Astrocyte of the cerebellum (primary cell): Measurements from ENCODE around the gene IFNA14.
"Not testable (repeated sequence)": the region's sequence is repeated elsewhere in the genome, so short reads cannot be mapped to it uniquely, and the experiment has no call there.

ENCODE experiments used
- DNase-seq: peaks from one replicate; pipeline ENCODE4 v3.0.0-alpha.2; 2011; ENCODE audit warnings: low read depth
- H3K4me3 ChIP-seq: 2 replicates; pipeline ENCODE4 v1.5.1; 2011; ENCODE audit warnings: mild to moderate bottlenecking, low read depth, low read length, moderate library complexity
- CTCF ChIP-seq: IDR thresholded peaks from 2 replicates; pipeline ENCODE4 v1.5.1; 2012; ENCODE audit warnings: low read length, low read depth, moderate library complexity, mild to moderate bottlenecking; ENCODE audit errors: missing control alignments
- in situ Hi-C: cut with HindIII; loops from 2 replicates; pipeline ENCODE4 v1.10.0; 2017; ENCODE audit warnings: low sequenced_read_pairs

The IFNA14 gene

GRCh38 chr9:21228122-21228521, 11.7 kb downstream of the IFNA14 start, which contains the start of gene IFNA17:
Gene IFNA17 (minus strand): TSS chr9:21228222. CDS start chr9:21228173, 49 bp downstream.
- no peak for TF ChIP-seq CTCF
- no peak for DNase-seq
- no peak within 1 kb of the TSS for H3K4me3 ChIP-seq
- in situ Hi-C loops, result no loop called here

GRCh38 chr9:21217211-21217610, 22.6 kb downstream of the IFNA14 start, which contains the start of gene IFNA16:
Gene IFNA16 (minus strand): TSS chr9:21217311. CDS start chr9:21217305, 6 bp downstream.
- H3K4me3 ChIP-seq, in situ Hi-C loops, DNase-seq: not testable (repeated sequence)

DNA sequence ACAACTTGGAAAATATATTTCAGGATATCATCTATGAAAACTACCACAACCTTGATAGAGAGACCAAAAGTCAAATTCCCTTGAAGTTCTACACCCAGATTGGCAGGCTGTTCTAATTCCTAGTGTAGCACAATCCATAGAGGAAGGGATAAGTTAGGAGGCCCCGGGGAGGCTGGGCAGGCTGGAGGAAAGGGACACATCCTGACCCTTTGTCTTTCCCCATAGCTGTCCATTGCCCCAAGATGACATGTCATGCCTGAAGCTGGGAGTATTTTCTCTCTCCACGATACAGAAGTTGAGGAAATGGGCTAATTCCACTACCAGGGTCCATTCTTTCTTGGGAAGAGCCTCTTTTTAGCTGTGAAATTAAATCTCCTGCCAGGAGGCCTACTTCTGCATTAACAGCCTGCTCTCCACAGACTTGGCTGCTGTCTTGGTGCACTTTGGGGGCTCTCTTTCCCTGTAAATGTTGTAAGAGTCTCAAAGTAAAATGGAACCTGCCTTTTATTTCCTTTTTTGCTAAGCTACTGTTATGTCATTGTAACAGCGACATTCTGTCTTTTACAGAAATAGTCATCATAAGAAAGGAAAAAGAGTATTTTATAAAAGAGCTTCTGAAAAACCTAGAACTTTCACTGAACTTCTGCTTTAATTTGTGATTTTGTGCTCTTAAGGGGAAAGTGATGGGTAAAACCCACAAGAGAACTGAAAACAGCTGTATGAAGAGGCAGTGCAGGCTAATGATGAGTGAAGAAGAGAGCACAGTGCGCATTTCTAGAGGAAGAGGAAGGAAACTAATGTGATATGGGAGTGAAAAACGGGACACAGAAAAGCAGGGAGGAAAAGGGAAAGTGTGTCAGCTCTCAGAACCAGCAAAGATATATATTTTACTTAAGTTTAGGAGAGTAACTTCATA, 26.1 kb downstream of the IFNA14 start:
- in situ Hi-C loops, H3K4me3 ChIP-seq, DNase-seq: not testable (repeated sequence)
- peak; percentile 50 for TF ChIP-seq CTCF

DNA sequence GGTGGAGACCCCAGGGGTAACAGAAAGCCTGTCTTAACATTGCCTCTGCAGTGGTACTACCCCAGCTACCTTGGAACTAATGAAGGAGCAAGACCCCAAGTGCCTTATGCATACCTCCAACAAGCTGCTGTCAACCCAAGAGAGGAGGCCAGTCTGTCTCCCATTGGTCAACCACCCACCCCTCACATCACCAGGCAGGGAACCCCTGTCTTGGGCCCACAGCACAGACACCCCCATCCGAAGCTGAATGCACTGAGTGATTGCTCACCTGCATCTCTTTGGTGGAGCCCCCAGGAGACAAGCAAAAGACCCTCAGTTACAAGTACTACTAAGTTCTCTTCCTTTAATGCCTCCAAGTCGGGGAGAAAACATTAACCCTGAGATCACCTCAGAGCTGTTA, 27.6 kb downstream of the IFNA14 start:
- in situ Hi-C loops, H3K4me3 ChIP-seq, DNase-seq: not testable (repeated sequence)

DNA sequence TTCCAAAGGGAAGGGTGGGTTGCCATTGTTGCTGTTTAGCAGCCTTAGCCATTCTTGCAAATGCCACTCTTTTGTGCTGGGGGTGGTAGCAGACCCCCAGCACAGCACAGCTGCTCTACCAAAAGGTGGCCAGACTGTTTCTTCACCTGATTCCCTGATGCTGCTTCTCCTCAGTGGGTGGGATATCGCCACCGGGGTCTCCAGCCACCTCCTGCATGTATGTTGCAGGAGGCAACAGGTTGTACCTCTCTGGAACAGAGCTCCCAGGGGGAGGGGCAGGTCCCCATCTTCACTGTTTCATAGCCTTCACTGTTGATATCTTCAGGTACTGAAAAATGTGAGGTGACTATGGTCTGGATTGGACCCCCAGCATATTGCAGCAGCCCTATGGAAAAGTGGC, 29.0 kb downstream of the IFNA14 start:
- DNase-seq, H3K4me3 ChIP-seq, in situ Hi-C loops: not testable (repeated sequence)

GRCh38 chr9:21210311-21210710, 29.5 kb downstream of the IFNA14 start:
- no peak for DNase-seq
- TF ChIP-seq CTCF, result no peak
- in situ Hi-C loops, result no loop called here
- H3K4me3 ChIP-seq, result no peak overlapping the region

DNA sequence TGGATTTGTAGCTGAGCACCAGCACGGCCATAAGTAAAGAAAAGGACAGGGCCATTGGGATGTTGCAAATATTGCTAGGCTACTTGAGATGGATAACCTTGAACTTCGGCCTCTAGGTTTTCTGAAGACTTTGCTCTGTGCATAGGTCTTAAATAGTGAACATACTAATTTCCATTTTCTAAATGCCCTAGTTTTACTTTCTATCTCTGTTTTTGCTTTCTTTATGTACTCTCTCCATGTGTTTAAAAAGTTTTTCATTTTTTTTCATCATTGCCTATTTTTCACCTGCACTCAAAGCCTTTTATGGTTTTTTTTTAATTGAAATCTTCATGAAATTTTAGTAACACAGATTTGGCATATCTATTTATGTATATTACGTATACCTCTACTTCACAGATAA, 32.8 kb downstream of the IFNA14 start, which contains the start of gene IFNA10:
IFNA10 (minus strand) TSS at position 101 of the 400 bp plus-strand sequence; CDS start at position 55, 46 bp downstream.
- DNase-seq, H3K4me3 ChIP-seq, in situ Hi-C loops: not testable (repeated sequence)

DNA sequence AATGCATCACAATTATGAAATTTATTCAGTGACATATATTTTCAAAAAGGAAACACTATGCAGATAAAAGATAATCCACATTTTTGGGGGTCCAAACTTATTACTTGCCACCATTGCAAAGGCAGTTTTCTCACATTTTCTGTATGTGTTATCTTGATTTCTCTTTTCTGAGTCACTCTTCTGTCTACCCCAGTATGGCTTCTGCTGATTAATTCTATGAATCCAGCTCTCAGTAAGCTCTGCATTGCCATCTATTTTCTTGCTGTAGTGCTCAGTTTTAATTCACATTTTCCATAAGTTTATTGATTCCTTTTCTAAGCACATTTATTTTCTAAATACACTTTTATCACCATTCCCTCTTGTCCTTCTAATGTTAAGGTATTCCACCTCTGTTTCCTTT, 34.6 kb downstream of the IFNA14 start:
- DNase-seq, result no peak
- no peak for TF ChIP-seq CTCF
- in situ Hi-C loops, result no loop called here
- H3K4me3 ChIP-seq, result no peak overlapping the region

DNA sequence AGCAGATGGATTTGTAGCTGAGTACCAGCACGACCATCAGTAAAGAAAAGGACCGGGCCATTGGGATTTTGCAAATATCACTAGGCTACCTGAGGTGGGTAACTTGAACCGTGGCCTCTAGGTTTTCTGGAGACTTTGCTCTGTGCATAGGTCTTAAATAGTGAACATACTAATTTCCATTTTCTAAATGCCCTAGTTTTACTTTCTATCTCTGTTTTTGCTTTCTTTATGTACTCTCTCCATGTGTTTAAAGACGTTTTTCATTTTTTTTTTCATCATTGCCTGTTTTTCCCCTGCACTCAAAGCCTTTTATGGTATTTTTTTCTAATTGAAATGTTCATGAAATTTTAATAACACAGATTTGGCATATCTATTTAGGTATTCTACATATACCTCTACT, 37.7 kb downstream of the IFNA14 start, which contains the start of gene IFNA7:
IFNA7 (minus strand) TSS at position 101 of the 400 bp plus-strand sequence; CDS start at position 61, 40 bp downstream.
- DNase-seq, in situ Hi-C loops, H3K4me3 ChIP-seq: not testable (repeated sequence)
